Central memory CD4-positive, alpha-beta T cell (primary cell): Measurements from ENCODE around the gene INSL3.

ENCODE experiments used
- DNase-seq: peaks from one replicate; pipeline ENCODE4 v3.0.0; 2022

INSL3 gene

DNA sequence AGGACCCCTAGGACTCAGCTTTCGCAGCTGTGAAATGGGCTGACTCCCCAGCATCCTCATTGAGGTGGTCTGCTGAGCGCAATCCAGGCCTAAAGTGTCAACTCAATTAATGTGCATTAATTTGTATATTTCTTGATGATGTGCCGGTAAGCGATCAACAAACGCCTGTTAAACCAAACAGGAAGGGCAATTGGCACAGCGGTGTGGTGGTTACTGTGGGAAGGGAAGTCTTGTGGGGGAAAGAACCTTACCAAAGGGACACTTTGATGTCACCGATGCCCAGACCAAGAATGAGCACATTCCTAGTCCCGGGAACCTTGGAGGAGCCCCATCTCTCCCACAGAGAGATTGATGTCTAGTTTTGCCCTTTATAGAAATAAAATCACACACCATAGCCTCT, 24.8 kb upstream of the INSL3 start:
- DNase-seq: peak; percentile 58

DNA sequence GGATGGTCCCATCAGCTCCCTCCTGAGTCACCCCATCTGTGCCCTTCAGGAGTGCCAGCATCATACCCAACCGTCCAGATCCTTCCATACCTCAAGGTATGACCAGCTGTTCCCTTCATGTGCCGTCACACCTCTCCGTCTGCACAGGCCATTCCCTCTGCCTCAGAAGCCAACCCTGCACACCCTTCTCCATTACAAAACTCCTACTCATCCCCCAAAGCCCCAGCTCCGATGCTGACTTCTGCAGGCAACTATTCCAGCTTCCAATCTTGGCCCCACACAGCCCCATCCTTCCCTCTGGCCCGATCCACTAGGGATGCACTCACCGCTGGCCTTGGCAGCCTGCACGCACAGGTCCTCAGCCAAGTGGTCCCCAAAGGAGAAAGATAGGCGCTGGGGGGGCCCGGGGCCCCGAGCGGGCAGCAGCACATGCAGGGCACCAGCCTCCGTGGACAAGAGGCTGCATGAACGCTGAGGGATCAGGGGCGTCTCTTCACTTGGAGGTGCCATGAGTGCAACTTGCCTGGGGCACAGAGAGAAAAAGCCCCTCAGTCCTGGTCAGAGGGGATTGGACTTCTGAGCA, 22.7 kb upstream of the INSL3 start:
- no peak for DNase-seq

DNA sequence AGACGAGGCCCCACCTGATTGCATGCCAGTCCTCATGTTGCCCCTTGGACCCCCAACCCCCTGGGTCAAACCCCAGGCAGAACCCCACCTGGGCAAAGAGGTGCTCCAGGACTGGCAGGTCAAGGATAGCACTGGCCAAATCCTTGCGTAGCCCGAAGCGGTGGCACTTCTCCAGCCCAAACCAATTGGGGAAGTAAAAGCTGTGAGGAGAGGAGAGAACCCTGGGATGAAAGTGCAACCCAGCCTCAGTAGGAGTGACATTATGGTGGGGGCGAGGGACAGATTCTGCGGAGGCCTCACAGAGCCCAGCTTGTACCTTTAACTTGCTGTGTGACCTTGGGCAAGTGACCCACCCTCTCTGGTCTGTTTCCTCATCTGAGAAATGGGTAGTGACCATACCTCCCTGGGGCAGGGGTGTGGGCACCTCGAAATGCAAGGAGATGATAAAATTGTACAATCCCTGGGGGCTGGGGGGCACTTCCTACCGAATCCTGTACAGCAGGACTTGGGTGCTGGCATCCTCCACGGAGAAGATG, 22.0 kb upstream of the INSL3 start:
- DNase-seq: no peak

- no peak for DNase-seq
These were observed 21.5 kb upstream of the INSL3 start for GRCh38 chr19:17842663-17843291.

GRCh38 chr19:17841810-17842662, 20.7 kb upstream of the INSL3 start:
- DNase-seq: no peak

GRCh38 chr19:17841371-17841809, 20.1 kb upstream of the INSL3 start:
- DNase-seq: no peak

- DNase-seq: no peak
These were observed 18.7 kb upstream of the INSL3 start for GRCh38 chr19:17840019-17840418.

DNA sequence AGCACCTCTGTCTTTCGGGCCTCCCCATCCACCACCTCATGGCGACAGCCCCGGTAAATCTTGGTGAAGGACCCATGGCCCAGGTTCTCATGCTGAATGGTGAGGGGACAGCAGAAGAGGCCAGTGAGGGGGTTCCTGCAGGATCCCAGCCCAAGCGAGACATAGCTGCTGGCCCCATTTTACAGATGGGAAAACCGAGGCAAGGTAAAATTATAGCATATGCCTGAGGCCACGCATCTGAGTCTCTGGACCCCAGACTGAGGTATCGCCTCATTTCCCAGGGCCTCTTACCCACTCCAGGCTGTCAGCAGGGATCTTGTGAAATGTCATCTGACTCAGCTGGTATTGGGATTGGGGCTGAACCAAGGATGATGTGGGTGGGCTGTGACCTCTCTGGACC, 16.7 kb upstream of the INSL3 start:
- DNase-seq: no peak

- no peak for DNase-seq
These were observed 15.2 kb upstream of the INSL3 start for GRCh38 chr19:17836530-17836929.

DNA sequence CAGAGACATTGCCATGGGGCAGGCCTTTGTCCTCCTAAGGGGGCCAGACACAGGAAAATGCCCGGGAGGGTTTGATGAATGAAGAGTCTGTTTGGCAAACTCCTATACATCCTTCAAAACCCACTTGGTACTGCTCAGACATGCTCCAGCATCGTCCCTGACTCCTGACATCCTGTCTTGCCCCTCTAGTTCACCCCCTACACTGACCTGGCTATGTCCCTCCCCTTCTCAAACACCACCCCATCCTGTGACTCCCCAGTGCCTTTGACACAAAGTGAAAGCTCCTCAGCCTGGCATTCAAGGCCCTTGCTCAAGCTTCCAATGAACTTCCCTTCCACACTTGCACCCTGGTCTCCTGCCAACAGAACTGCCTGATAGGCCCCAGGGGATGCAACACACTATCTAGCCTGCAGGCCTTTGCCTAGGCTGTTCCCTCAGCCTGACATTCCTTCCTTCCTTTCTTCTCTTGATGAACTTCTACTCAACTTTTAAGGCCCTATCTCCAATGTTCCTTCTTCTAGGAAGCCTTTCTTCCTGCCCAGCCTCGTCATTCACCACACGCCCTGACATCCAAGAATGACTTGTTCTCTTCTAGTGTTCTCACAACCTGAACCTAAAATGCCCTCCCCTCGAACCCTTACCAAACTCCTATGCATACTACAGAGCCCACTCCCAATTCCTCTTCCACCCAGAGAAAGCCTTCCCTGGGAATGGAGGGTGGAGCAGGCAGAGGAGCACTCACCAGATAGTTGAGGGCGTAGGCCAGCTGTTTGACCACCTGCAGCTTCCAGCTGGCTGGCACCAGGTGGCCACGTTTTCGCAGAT, 14.1 kb upstream of the INSL3 start:
- DNase-seq: no peak

DNA sequence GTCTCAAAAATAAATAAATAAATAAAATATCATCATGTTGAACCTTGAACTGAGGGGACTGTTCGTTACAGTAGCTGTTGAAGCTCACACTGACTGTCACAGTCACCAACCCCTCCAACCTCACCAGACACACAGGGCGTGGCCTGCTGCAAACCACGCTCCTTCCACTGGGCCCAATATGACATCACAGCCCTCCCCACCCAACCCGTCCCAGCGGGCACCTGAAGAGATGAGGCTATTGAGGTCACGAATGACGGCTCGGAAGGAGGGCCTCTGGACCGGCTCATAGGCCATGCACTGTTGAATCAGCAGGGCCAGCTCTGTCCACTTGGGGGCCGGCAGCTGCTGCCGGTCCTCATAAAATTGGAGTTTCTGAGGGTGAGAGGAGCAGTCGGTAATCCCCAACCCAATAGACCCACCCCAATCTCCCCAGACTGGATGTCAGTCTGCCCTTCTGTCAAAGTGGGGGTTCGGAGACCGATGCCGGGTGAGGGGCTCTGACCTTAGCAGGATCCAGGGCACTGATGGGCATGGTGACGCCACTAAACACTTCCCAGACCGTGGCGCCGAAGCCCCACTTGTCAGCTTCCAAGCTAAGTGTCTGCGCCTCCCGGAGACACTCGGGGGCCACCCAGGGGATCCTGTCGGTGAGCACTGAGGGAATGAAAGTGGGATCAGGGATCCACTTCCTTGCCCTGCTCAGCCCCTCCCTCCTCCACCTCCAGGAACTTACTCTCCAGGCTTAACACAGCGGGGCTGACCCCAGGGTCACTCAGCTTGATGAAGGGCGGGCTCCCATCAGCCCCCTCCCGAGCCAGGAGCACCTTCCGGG, 13.2 kb upstream of the INSL3 start:
- no peak for DNase-seq

DNA sequence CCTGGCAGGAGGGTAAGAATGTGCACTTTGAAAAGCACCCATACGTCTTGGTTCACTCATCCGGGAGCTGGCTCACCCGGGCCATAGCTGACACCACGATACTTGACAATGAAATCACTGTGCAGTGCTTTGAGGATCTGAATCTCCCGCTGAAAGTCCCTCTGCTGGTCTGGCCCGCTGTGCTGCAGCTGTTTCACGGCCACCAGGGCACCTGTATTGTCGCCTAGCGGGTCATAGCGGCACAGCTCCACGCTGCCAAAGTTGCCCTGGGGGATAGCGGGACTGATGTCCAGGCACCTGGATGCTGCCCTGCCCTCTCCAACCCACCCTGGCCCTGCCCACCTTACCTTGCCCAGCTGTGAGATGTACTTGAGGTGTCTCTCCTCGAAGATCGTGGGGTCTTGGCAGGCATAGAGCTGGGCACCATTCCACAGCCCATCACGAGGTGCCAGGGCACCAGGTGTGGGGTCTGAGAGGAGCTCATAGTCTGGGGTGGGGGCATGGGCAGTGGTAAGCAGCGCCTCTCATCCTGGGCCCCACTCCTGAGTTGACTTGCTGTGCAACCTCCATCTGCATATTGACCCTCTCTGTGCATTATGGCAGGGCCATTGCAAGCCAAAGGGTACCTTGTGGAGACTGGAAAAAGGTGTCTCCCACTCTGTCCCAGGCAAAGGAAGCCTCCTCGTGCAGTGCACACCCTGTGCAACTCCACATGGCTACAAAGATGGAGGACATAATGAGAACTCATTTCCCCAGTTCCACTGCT, 11.3 kb upstream of the INSL3 start:
- DNase-seq: no peak

GRCh38 chr19:17831419-17831888, 10.1 kb upstream of the INSL3 start:
- DNase-seq: no peak

- DNase-seq: no peak
These were observed 9.5 kb upstream of the INSL3 start for GRCh38 chr19:17830567-17831418.

- no peak for DNase-seq
These were observed 8.7 kb upstream of the INSL3 start for GRCh38 chr19:17829855-17830566.

DNA sequence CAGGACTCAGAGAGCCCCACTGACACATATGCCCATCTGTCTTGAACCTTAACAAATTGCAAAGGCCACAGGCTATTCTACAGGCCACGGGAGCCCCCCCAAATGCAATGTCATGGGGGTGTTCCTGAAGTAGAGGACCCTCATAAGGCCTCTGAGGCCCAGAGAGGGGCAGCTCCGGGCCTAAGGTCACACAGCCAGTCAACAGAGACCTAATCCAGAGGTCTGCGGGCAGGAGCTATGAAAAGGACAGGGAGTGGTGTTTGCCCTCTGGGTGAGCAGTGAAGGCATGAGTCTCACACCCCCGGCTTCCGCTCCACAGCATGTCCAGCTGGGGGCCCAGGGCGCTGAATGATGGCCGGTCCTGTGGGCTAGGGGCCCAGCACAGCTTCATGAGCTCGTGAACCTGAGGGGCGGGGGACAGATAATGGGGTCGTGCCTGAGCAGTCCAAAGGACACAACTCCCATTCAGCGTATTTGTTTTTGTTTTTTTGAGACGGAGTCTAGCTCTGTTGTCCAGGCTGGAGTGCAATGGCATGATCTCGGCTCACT, 5.3 kb upstream of the INSL3 start:
- no peak for DNase-seq

DNA sequence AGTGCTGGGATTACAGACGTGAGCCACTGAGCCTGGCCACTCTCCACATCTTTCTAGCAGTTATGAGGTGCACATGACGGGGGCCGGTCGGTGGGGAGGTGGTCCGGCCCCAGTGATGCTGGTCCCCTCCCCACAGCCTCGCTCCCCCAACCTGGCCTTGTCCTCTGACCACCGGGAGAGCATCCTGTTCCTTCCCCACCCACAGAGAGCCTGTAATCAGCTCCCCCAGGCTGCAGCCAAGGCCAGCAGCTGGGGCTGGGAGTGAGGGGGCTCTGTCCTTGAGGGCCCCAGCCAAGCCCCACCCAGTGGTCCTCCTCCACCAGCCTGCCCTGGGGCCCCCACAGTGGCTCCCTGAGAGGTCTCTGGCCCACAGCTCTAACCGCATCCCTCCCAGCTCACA, 3.0 kb upstream of the INSL3 start:
- no peak for DNase-seq

- DNase-seq: no peak
These were observed 3.5 kb downstream of the INSL3 start for GRCh38 chr19:17817668-17818363.
